SK-N-SH treated with all-trans-retinoic acid at 6 μM for 48 hours (cell line): ENCODE results near the gene ZNF831.

Experiments used
- ATAC-seq: fragments of 200-7000 bp; cut with Tn5 transposase; 3 replicates; pipeline ENCODE4 v1.9.1; 2020; ENCODE audit warnings: mild to moderate bottlenecking, moderate library complexity
- ARNTL ChIP-seq: fragments of 450-650 bp; formaldehyde crosslinking; IDR thresholded peaks from 2 replicates; pipeline ENCODE4 v1.5.0; 2020; ENCODE audit warnings: low read depth, mild to moderate bottlenecking, moderate library complexity, borderline replicate concordance
- CSRNP3 ChIP-seq: fragments of 250-450 bp; sonication (Bioruptor Pico); IDR thresholded peaks from 2 replicates; pipeline ENCODE4 v1.5.1; 2021; ENCODE audit warnings: mild to moderate bottlenecking, moderate library complexity
- ESRRG ChIP-seq: fragments of 250-450 bp; sonication (Bioruptor Pico); IDR thresholded peaks from 2 replicates; pipeline ENCODE4 v1.6.1; 2021; ENCODE audit warnings: mild to moderate bottlenecking
- GLIS3 ChIP-seq: fragments of 250-450 bp; sonication (Bioruptor Pico); IDR thresholded peaks from 2 replicates; pipeline ENCODE4 v1.5.0; 2020; ENCODE audit warnings: mild to moderate bottlenecking, moderate library complexity
- ISL1 ChIP-seq: fragments of 250-450 bp; sonication (Bioruptor Pico); IDR thresholded peaks from 2 replicates; pipeline ENCODE4 v2.1.2; 2022; ENCODE audit warnings: mild to moderate bottlenecking, moderate library complexity
- OSR1 ChIP-seq: fragments of 250-450 bp; sonication (Bioruptor Pico); IDR thresholded peaks from 2 replicates; pipeline ENCODE4 v1.8.0; 2022; ENCODE audit warnings: moderate library complexity, mild to moderate bottlenecking, inconsistent platforms
- PATZ1 ChIP-seq: fragments of 250-450 bp; sonication (Bioruptor Pico); IDR thresholded peaks from 2 replicates; pipeline ENCODE4 v1.8.0; 2020; ENCODE audit warnings: mild to moderate bottlenecking, moderate library complexity, borderline replicate concordance
- PPARA ChIP-seq: fragments of 250-450 bp; sonication (Bioruptor Pico); IDR thresholded peaks from 2 replicates; pipeline ENCODE4 v1.5.0; 2020; ENCODE audit warnings: mild to moderate bottlenecking, borderline replicate concordance
- RARB ChIP-seq: fragments of 250-450 bp; sonication (Bioruptor Pico); IDR thresholded peaks from 2 replicates; pipeline ENCODE4 v1.8.0; 2021; ENCODE audit warnings: mild to moderate bottlenecking, moderate library complexity
- SNAI2 ChIP-seq: fragments of 250-450 bp; sonication (Bioruptor Pico); IDR thresholded peaks from 2 replicates; pipeline ENCODE4 v1.5.0; 2020; ENCODE audit warnings: mild to moderate bottlenecking, moderate library complexity
- TOX ChIP-seq: fragments of 250-450 bp; sonication (Bioruptor Pico); IDR thresholded peaks from 2 replicates; pipeline ENCODE4 v1.8.0; 2021; ENCODE audit warnings: mild to moderate bottlenecking, moderate library complexity, borderline replicate concordance
- ZC3H10 ChIP-seq: fragments of 250-450 bp; sonication (Bioruptor Pico); IDR thresholded peaks from 2 replicates; pipeline ENCODE4 v1.5.1; 2021; ENCODE audit warnings: mild to moderate bottlenecking, moderate library complexity
- ZFP30 ChIP-seq: fragments of 450-650 bp; formaldehyde crosslinking; IDR thresholded peaks from 2 replicates; pipeline ENCODE4 v1.5.0; 2022; ENCODE audit warnings: mild to moderate bottlenecking, moderate library complexity
- ZNF70 ChIP-seq: fragments of 450-650 bp; formaldehyde crosslinking; IDR thresholded peaks from 2 replicates; pipeline ENCODE4 v1.5.0; 2020; ENCODE audit warnings: mild to moderate bottlenecking, moderate library complexity
- ZNF8 ChIP-seq: fragments of 450-650 bp; formaldehyde crosslinking; IDR thresholded peaks from 2 replicates; pipeline ENCODE4 v1.5.0; 2020; ENCODE audit warnings: mild to moderate bottlenecking, moderate library complexity
- TF ChIP-seq, protein P1 (sequence below): fragments of 250-450 bp; sonication (Bioruptor Pico); IDR thresholded peaks from 2 replicates; pipeline ENCODE4 v1.5.1; 2020; ENCODE audit warnings: low read depth, mild to moderate bottlenecking, moderate library complexity
- TF ChIP-seq, protein P2 (sequence below): fragments of 250-450 bp; sonication (Bioruptor Pico); IDR thresholded peaks from 2 replicates; pipeline ENCODE4 v1.8.0; 2021; ENCODE audit warnings: low read depth, mild to moderate bottlenecking, moderate library complexity, borderline replicate concordance
- TF ChIP-seq, protein P3 (sequence below): fragments of 250-450 bp; sonication (Bioruptor Pico); IDR thresholded peaks from 2 replicates; pipeline ENCODE4 v1.5.0; 2020; ENCODE audit warnings: mild to moderate bottlenecking, moderate library complexity

The ZNF831 gene

GRCh38 chr20:59255256-59255655 lies 91.6 kb downstream of the ZNF831 start:
- no peak for ATAC-seq
- TF ChIP-seq CSRNP3 (no peak), OSR1 (no peak), ZFP30 (CRISPR knock-in tag) (no peak), ISL1 (no peak), GLIS3 (no peak)

GRCh38 chr20:59258221-59258621 lies 94.6 kb downstream of the ZNF831 start:
- no peak for TF ChIP-seq SNAI2 (CRISPR knock-in tag)
- TF ChIP-seq, protein P1, sequence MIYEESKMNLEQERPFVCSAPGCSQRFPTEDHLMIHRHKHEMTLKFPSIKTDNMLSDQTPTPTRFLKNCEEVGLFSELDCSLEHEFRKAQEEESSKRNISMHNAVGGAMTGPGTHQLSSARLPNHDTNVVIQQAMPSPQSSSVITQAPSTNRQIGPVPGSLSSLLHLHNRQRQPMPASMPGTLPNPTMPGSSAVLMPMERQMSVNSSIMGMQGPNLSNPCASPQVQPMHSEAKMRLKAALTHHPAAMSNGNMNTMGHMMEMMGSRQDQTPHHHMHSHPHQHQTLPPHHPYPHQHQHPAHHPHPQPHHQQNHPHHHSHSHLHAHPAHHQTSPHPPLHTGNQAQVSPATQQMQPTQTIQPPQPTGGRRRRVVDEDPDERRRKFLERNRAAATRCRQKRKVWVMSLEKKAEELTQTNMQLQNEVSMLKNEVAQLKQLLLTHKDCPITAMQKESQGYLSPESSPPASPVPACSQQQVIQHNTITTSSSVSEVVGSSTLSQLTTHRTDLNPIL (CRISPR knock-in tag), result no peak
- no peak for TF ChIP-seq CSRNP3
- ATAC-seq, result no peak

- no peak for ATAC-seq
- TF ChIP-seq ZFP30 (CRISPR knock-in tag) (no peak), PPARA (CRISPR knock-in tag) (no peak), TOX (CRISPR knock-in tag) (no peak), GLIS3 (no peak), ISL1 (no peak)
- TF ChIP-seq, protein P2, sequence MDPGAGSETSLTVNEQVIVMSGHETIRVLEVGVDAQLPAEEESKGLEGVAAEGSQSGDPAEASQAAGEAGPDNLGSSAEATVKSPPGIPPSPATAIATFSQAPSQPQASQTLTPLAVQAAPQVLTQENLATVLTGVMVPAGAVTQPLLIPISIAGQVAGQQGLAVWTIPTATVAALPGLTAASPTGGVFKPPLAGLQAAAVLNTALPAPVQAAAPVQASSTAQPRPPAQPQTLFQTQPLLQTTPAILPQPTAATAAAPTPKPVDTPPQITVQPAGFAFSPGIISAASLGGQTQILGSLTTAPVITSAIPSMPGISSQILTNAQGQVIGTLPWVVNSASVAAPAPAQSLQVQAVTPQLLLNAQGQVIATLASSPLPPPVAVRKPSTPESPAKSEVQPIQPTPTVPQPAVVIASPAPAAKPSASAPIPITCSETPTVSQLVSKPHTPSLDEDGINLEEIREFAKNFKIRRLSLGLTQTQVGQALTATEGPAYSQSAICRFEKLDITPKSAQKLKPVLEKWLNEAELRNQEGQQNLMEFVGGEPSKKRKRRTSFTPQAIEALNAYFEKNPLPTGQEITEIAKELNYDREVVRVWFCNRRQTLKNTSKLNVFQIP, result no peak
Measured at GRCh38 chr20:59259946-59260345, 96.3 kb downstream of the ZNF831 start.

DNA sequence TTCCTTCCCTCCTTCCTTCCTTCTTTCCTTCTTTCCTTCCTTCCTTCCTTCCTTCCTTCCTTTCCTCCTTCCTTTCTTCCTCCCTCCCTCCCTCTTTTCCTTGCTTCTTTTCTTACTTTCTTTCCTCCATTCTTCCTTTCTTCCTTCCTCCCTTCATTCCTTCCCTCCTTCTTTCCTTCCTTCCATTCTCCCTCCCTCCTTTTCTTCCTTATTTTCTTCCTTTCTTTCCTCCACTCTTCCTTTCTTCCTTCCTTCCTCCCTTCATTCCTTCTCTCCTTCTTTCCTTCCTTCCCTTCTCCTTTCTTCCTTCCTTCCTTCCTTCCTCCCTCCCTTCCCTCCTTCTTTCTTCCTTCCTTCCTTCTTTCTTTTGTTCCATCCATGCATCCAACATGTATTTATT lies 101.7 kb downstream of the ZNF831 start:
- TF ChIP-seq ISL1 (no peak), RARB (CRISPR knock-in tag) (no peak), TOX (CRISPR knock-in tag) (no peak), OSR1 (no peak), ARNTL (CRISPR knock-in tag) (no peak), ZNF70 (CRISPR knock-in tag) (no peak), PATZ1 (CRISPR knock-in tag) (no peak), ZNF8 (no peak), ESRRG (CRISPR knock-in tag) (no peak), ZC3H10 (CRISPR knock-in tag) (no peak)
- TF ChIP-seq, protein P3, sequence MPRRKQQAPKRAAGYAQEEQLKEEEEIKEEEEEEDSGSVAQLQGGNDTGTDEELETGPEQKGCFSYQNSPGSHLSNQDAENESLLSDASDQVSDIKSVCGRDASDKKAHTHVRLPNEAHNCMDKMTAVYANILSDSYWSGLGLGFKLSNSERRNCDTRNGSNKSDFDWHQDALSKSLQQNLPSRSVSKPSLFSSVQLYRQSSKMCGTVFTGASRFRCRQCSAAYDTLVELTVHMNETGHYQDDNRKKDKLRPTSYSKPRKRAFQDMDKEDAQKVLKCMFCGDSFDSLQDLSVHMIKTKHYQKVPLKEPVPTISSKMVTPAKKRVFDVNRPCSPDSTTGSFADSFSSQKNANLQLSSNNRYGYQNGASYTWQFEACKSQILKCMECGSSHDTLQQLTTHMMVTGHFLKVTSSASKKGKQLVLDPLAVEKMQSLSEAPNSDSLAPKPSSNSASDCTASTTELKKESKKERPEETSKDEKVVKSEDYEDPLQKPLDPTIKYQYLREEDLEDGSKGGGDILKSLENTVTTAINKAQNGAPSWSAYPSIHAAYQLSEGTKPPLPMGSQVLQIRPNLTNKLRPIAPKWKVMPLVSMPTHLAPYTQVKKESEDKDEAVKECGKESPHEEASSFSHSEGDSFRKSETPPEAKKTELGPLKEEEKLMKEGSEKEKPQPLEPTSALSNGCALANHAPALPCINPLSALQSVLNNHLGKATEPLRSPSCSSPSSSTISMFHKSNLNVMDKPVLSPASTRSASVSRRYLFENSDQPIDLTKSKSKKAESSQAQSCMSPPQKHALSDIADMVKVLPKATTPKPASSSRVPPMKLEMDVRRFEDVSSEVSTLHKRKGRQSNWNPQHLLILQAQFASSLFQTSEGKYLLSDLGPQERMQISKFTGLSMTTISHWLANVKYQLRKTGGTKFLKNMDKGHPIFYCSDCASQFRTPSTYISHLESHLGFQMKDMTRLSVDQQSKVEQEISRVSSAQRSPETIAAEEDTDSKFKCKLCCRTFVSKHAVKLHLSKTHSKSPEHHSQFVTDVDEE, result no peak
- no peak for ATAC-seq
